PC-3 (cell line): ENCODE results near the gene MLLT3.

Experiments used
- EZH2 ChIP-seq: fragments of 300-600 bp; sonication (generic); IDR thresholded peaks from one replicate; pipeline ENCODE4 v1.6.1; 2017; ENCODE audit warnings: antibody characterized with exemption, mild to moderate bottlenecking, low read length; ENCODE audit not compliant: unreplicated experiment
- EZH2phosphoT487 ChIP-seq: fragments of 300-600 bp; sonication (generic); IDR thresholded peaks from 2 replicates; pipeline ENCODE4 v1.6.1; 2018; ENCODE audit warnings: mild to moderate bottlenecking, antibody characterized with exemption, low read length, borderline replicate concordance
- TF ChIP-seq, protein P1 (sequence below): fragments of 300-600 bp; sonication (generic); conservative IDR thresholded peaks from 2 replicates; pipeline ENCODE4 v1.5.1; 2017; ENCODE audit warnings: antibody characterized with exemption, low read depth, mild to moderate bottlenecking, low read length

DNA sequence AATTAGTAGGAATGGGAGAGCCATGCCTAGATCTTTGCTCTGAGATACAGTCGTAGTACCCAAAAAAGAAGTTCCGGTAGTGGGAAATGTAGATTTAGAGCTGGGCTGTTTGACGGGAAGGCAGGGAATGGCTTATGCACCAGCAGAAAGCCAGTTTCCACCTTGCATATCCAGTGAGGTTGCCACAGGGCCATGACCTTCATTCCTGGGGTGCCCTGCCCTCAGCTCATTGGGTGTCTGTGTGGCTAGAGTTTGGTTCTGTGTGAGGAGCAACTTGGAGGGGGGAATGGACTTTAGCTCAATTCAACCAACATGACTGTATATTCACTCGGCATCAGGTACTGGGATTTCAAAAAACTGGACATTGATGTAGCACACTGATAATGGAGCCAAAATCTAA, 300.1 kb downstream of the MLLT3 start:
- TF ChIP-seq, protein P1, sequence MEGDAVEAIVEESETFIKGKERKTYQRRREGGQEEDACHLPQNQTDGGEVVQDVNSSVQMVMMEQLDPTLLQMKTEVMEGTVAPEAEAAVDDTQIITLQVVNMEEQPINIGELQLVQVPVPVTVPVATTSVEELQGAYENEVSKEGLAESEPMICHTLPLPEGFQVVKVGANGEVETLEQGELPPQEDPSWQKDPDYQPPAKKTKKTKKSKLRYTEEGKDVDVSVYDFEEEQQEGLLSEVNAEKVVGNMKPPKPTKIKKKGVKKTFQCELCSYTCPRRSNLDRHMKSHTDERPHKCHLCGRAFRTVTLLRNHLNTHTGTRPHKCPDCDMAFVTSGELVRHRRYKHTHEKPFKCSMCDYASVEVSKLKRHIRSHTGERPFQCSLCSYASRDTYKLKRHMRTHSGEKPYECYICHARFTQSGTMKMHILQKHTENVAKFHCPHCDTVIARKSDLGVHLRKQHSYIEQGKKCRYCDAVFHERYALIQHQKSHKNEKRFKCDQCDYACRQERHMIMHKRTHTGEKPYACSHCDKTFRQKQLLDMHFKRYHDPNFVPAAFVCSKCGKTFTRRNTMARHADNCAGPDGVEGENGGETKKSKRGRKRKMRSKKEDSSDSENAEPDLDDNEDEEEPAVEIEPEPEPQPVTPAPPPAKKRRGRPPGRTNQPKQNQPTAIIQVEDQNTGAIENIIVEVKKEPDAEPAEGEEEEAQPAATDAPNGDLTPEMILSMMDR = no peak
- no peak for TF ChIP-seq EZH2
- TF ChIP-seq EZH2phosphoT487 = no peak
